K562 (cell line): ENCODE data around the gene FKBP8. TPM values are rescaled to one million over a fixed set of nuclear protein-coding genes. Genes with fewer than 3 reads are reported as not detected.

Experiments used
- IFI16 ChIP-seq: fragments of 250-450 bp; sonication (Bioruptor Pico); IDR thresholded peaks from 2 replicates; pipeline ENCODE4 v2.1.2; 2022; ENCODE audit warnings: mild to moderate bottlenecking, inconsistent platforms
- ZBTB40 ChIP-seq, 2 experiments: fragments of 450-650 bp in 1 of 2; sonication (generic) in 1 of 2; formaldehyde crosslinking in 1 of 2; IDR thresholded peaks; 2 replicates each; pipeline versions ENCODE4 v1.7.1 to v1.9.0; 2016 to 2022; ENCODE audit warnings: inconsistent platforms in 1 of 2, mild to moderate bottlenecking in 1 of 2, missing genetic modification reagents in 1 of 2
- polyA plus RNA-seq, 8 experiments: library from polyadenylated mRNA; depleted of rRNA in 4 of 8; stranded (reverse) in 5 of 8; unstranded in 3 of 8; fragments of >200 nt; fragmentation: Nextera tagmentation in 2 of 8; fragmentation: Illumina TruSeq in 1 of 8; extraction: Ambion mirVana in 2 of 8; extraction: Trizol in 1 of 8; gene quantifications; 2 replicates each; pipeline versions ENCODE4 v1.2.1 to v1.2.3, GENCODE V29; 2011 to 2014; ENCODE audit warnings: inconsistent platforms in 1 of 8, missing spikeins in 1 of 8
- total RNA-seq, 7 experiments: library from RNA; depleted of rRNA in 6 of 7; stranded (reverse); fragments of >200 nt in 6 of 7; fragmentation: Illumina TruSeq in 2 of 7; extraction: Trizol in 2 of 7; gene quantifications; 2 replicates each; pipeline versions ENCODE4 v1.2.1 to v1.2.3, GENCODE V29; 2011 to 2021; ENCODE audit warnings: low replicate concordance in 1 of 7
- TF ChIP-seq, protein P1 (sequence below): sonication (generic); formaldehyde crosslinking; IDR thresholded peaks from 2 replicates; pipeline ENCODE4 v1.8.0; 2022; ENCODE audit warnings: mild to moderate bottlenecking, missing genetic modification reagents

The FKBP8 gene
- total and polyA plus RNA-seq, 9 of the 15 experiments (the other 6 are each of a cell fraction or from before 2014, with no cell fraction given), result 0.46 to 236 (median 104) TPM

DNA sequence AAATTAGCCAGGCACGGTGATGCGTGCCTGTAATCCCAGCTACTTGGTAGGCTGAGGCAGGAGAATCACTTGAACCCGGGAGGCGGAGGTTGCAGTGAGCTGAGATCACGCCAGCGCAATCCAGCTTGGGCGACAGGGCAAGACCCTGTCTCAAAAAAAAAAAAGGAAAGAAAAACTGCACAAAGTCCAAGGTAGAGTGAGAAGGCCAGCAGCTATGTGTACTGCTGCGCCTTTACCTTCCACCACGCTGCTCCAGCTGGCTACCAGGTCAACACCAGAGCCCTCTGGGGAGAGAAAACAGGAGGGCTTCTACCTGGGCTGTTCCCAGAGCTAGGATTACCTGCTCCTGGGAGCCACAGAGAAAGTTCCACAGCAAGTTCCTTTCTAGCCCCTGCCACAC lies 24.7 kb downstream of the FKBP8 start (continued):
- TF ChIP-seq ZBTB40 (IDR thresholded peaks at IDR 0.05), result no peak
- TF ChIP-seq ZBTB40 (CRISPR knock-in tag; IDR thresholded peaks at IDR 0.05), result no peak
- TF ChIP-seq IFI16 (CRISPR knock-in tag), result no peak
- TF ChIP-seq, protein P1, sequence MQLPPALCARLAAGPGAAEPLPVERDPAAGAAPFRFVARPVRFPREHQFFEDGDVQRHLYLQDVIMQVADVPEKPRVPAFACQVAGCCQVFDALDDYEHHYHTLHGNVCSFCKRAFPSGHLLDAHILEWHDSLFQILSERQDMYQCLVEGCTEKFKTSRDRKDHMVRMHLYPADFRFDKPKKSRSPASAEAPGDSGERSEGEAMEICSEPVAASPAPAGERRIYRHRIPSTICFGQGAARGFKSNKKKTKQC (CRISPR knock-in tag), result no peak
